Neural progenitor cell (in vitro differentiated cells): ENCODE data around the gene THBS3. TPM values are rescaled to one million over a fixed set of nuclear protein-coding genes. Genes with fewer than 3 reads are reported as not detected.

Experiments used
- DNase-seq: peaks from one replicate; pipeline ENCODE4 v3.0.0-alpha.2; 2016; ENCODE audit warnings: low spot score
- H2AFZ ChIP-seq: fragments of 200-600 bp; sonication (generic); replicated peaks from 2 replicates; pipeline ENCODE4 v1.6.1; 2016; ENCODE audit warnings: antibody characterized with exemption
- H3F3A ChIP-seq: fragments of 200-600 bp; sonication (generic); 2 replicates; pipeline ENCODE4 v1.6.1; 2016; ENCODE audit warnings: antibody characterized with exemption, low read depth
- H3K27ac ChIP-seq: fragments of 200-600 bp; sonication (generic); 2 replicates; pipeline ENCODE4 v1.5.1; 2016; ENCODE audit warnings: mild to moderate bottlenecking
- H3K27me3 ChIP-seq: fragments of 200-600 bp; sonication (generic); 2 replicates; pipeline ENCODE4 v1.6.1; 2016; ENCODE audit warnings: mild to moderate bottlenecking, moderate library complexity
- H3K36me3 ChIP-seq: fragments of 200-600 bp; sonication (generic); 2 replicates; pipeline ENCODE4 v1.5.1; 2016
- H3K4me1 ChIP-seq: fragments of 200-600 bp; sonication (generic); 2 replicates; pipeline ENCODE4 v1.6.1; 2016; ENCODE audit warnings: mixed run types
- H3K4me2 ChIP-seq: fragments of 200-600 bp; sonication (generic); 2 replicates; pipeline ENCODE4 v1.6.1; 2016
- H3K4me3 ChIP-seq: fragments of 200-600 bp; sonication (generic); 2 replicates; pipeline ENCODE4 v1.5.1; 2016
- H3K79me2 ChIP-seq: fragments of 200-600 bp; sonication (generic); 2 replicates; pipeline ENCODE4 v1.6.1; 2016; ENCODE audit warnings: low read depth
- H3K9ac ChIP-seq: fragments of 200-600 bp; sonication (generic); 2 replicates; pipeline ENCODE4 v1.6.1; 2016
- H3K9me3 ChIP-seq: fragments of 200-600 bp; sonication (generic); 2 replicates; pipeline ENCODE4 v1.5.1; 2016; ENCODE audit warnings: low read depth
- H4K20me1 ChIP-seq: fragments of 200-600 bp; sonication (generic); 2 replicates; pipeline ENCODE4 v1.6.1; 2016; ENCODE audit warnings: low read depth
- H3K27ac Mint-ChIP-seq: 3 replicates; pipeline ENCODE4 v1.8.0; 2021; ENCODE audit warnings: mixed read lengths
- H3K27me3 Mint-ChIP-seq: 2 replicates; pipeline ENCODE4 v1.8.0; 2022; ENCODE audit warnings: low read depth, mild to moderate bottlenecking, inconsistent platforms, moderate library complexity, mixed read lengths; ENCODE audit not compliant: insufficient read depth
- H3K36me3 Mint-ChIP-seq: 3 replicates; pipeline ENCODE4 v1.8.0; 2021; ENCODE audit warnings: mixed read lengths
- H3K4me1 Mint-ChIP-seq: 3 replicates; pipeline ENCODE4 v1.8.0; 2021; ENCODE audit warnings: mixed read lengths
- H3K4me3 Mint-ChIP-seq: 3 replicates; pipeline ENCODE4 v1.8.0; 2021; ENCODE audit warnings: mild to moderate bottlenecking, moderate library complexity, mixed read lengths
- H3K9me3 Mint-ChIP-seq: 3 replicates; pipeline ENCODE4 v1.8.0; 2020; ENCODE audit warnings: mixed read lengths
- EZH2 ChIP-seq: fragments of 200-600 bp; sonication (generic); IDR thresholded peaks from 2 replicates; pipeline ENCODE4 v1.6.1; 2017; ENCODE audit warnings: antibody characterized with exemption, mild to moderate bottlenecking, moderate library complexity
- EZH2phosphoT487 ChIP-seq: fragments of 200-600 bp; sonication (generic); IDR thresholded peaks from 2 replicates; pipeline ENCODE4 v1.6.1; 2017; ENCODE audit warnings: antibody characterized with exemption
- total RNA-seq: library from RNA; depleted of rRNA; stranded (reverse); fragments of >200 nt; gene quantifications from 2 replicates; pipeline ENCODE4 v1.2.3, GENCODE V29; 2015; ENCODE audit warnings: low replicate concordance
- TF ChIP-seq, protein P1 (sequence below): fragments of 200-600 bp; sonication (generic); IDR thresholded peaks from 2 replicates; pipeline ENCODE4 v1.5.1; 2017; ENCODE audit warnings: antibody characterized with exemption, mild to moderate bottlenecking

Gene THBS3
- total RNA-seq, 1 donor from 2014 or later = 19.3 TPM

DNA sequence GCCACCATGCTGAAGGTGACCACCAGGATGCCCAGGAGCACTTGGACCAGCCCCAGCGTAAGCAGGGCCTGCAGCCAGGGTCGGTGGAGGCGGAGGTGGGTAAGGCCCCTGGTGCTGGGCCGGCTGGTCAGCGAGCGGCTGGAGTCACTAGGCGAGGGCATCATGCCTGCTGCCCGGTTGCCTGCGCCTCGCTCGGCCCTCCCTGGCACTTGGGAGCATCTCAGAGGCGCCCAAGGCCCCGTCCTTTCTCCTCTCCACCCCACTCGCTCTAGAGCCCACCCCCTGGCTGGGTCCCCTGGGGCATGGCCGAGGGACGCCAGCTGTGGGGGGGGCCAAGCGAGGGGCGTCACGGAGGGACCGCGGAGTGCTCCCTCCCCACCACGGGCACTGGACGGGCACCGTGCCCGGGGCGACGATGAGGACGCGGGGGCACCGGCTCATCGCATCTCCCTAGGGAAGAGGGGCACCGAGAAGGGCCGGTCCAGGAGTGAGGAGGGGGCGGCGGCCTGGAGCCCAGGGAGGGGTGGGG is 47.1 kb upstream of the THBS3 start:
- Histone ChIP-seq H2AFZ (peak overlapping the region; percentile 27), H4K20me1 (no peaks in the 10 kb centered on the region), H3F3A (peaks cover 30% of the 10 kb centered on the region), H3K9me3 (no peaks in the 10 kb centered on the region), H3K27ac (no peak overlapping the region), H3K4me2 (peak overlapping the region; percentile 99), H3K79me2 (peaks cover 12% of the 10 kb centered on the region), H3K36me3 (no peaks in the 10 kb centered on the region), H3K27me3 (no peaks in the 10 kb centered on the region), H3K9ac (peak overlapping the region; percentile 72), H3K4me3 (peak overlapping the region; percentile 84), H3K4me1 (peaks cover 20% of the 10 kb centered on the region)
- H3K4me3 Mint-ChIP-seq = peak overlapping the region; percentile 91
- DNase-seq = peak; percentile 45
- TF ChIP-seq EZH2 (no peak), EZH2phosphoT487 (no peak)
- TF ChIP-seq, protein P1, sequence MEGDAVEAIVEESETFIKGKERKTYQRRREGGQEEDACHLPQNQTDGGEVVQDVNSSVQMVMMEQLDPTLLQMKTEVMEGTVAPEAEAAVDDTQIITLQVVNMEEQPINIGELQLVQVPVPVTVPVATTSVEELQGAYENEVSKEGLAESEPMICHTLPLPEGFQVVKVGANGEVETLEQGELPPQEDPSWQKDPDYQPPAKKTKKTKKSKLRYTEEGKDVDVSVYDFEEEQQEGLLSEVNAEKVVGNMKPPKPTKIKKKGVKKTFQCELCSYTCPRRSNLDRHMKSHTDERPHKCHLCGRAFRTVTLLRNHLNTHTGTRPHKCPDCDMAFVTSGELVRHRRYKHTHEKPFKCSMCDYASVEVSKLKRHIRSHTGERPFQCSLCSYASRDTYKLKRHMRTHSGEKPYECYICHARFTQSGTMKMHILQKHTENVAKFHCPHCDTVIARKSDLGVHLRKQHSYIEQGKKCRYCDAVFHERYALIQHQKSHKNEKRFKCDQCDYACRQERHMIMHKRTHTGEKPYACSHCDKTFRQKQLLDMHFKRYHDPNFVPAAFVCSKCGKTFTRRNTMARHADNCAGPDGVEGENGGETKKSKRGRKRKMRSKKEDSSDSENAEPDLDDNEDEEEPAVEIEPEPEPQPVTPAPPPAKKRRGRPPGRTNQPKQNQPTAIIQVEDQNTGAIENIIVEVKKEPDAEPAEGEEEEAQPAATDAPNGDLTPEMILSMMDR = no peak
- peaks cover 16% of the 10 kb centered on the region for H3K36me3 Mint-ChIP-seq
- H3K4me1 Mint-ChIP-seq = peaks cover 32% of the 10 kb centered on the region
- H3K27ac Mint-ChIP-seq = no peak overlapping the region
- peaks cover 9% of the 10 kb centered on the region for H3K27me3 Mint-ChIP-seq
- H3K9me3 Mint-ChIP-seq = no peaks in the 10 kb centered on the region

GRCh38 chr1:155254228-155254713 is 46.6 kb upstream of the THBS3 start:
- Histone ChIP-seq H4K20me1 (no peaks in the 10 kb centered on the region), H3F3A (peaks cover 30% of the 10 kb centered on the region), H3K4me2 (peak overlapping the region; percentile 99), H3K27ac (no peak overlapping the region), H2AFZ (no peak overlapping the region), H3K79me2 (peaks cover 11% of the 10 kb centered on the region), H3K4me3 (peak overlapping the region; percentile 84), H3K9me3 (no peaks in the 10 kb centered on the region), H3K36me3 (no peaks in the 10 kb centered on the region), H3K27me3 (no peaks in the 10 kb centered on the region), H3K9ac (peak overlapping the region; percentile 72), H3K4me1 (peaks cover 20% of the 10 kb centered on the region)
- Mint-ChIP-seq H3K9me3 (no peaks in the 10 kb centered on the region), H3K4me1 (peaks cover 32% of the 10 kb centered on the region), H3K27ac (no peak overlapping the region), H3K27me3 (peaks cover 10% of the 10 kb centered on the region), H3K4me3 (peak overlapping the region; percentile 91), H3K36me3 (peaks cover 16% of the 10 kb centered on the region)
- no peak for DNase-seq
- TF ChIP-seq, protein P1 = no peak
- TF ChIP-seq EZH2 (no peak), EZH2phosphoT487 (no peak)

DNA sequence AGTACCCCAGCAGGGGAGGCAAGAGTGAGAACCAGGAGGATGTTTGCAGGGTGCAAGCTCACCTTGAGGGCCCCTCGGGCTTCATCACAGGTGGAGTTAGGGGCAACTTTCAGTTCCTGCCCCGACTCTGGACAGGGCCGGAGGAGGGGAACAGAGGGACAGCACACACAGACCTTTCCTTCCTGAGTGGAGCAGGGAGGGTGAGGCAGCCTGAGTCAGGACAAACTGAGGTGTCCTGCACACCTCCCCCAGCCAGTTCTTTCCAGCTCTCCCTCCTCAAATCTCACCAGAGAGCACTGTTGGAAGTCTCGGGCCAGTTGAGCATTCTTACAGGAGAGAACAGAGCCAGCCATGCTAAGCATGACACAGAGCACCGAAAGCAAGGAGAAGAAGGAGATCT is 46.1 kb upstream of the THBS3 start:
- Histone ChIP-seq H3F3A (peaks cover 30% of the 10 kb centered on the region), H3K27ac (no peak overlapping the region), H3K9me3 (no peaks in the 10 kb centered on the region), H4K20me1 (no peaks in the 10 kb centered on the region), H2AFZ (no peak overlapping the region), H3K27me3 (no peaks in the 10 kb centered on the region), H3K4me2 (peak overlapping the region; percentile 99), H3K4me3 (peak overlapping the region; percentile 84), H3K79me2 (peaks cover 11% of the 10 kb centered on the region), H3K9ac (peak overlapping the region; percentile 72), H3K36me3 (no peaks in the 10 kb centered on the region), H3K4me1 (peaks cover 20% of the 10 kb centered on the region)
- H3K27me3 Mint-ChIP-seq = peaks cover 10% of the 10 kb centered on the region
- no peaks in the 10 kb centered on the region for H3K9me3 Mint-ChIP-seq
- peaks cover 32% of the 10 kb centered on the region for H3K4me1 Mint-ChIP-seq
- H3K4me3 Mint-ChIP-seq = peak overlapping the region; percentile 91
- no peak for TF ChIP-seq EZH2phosphoT487
- no peak for TF ChIP-seq EZH2
- TF ChIP-seq, protein P1 = no peak
- H3K36me3 Mint-ChIP-seq = peaks cover 16% of the 10 kb centered on the region
- H3K27ac Mint-ChIP-seq = no peak overlapping the region
- no peak for DNase-seq
